Stimulated activated naive B cell treated with anti-CD40 and anti-IgM and Interleukin-4, amounts not matched to agents 10 μg/mL and 1 μg/mL and 100 μg/mL, for 72 hours (primary cell): ENCODE results near the gene CD99.
"Not testable (repeated sequence)": the region's sequence is repeated elsewhere in the genome, so short reads cannot be mapped to it uniquely, and the experiment has no call there.

Experiments
- ATAC-seq, 2 donors: fragments of 150-1000 bp; cut with Tn5 transposase; replicated peaks; 2 replicates each; pipeline ENCODE4 v1.10.0; 2021; ENCODE audit warnings: moderate library complexity in 1 of 2
- DNase-seq: peaks from one replicate; pipeline ENCODE4 v3.0.0; 2021
- H3K27ac Mint-ChIP-seq: one replicate; pipeline ENCODE4 v1.8.0; 2022; ENCODE audit warnings: mild to moderate bottlenecking, mixed read lengths
- H3K27me3 Mint-ChIP-seq, 2 donors: one replicate each; pipeline ENCODE4 v1.8.0; 2022; ENCODE audit warnings: mixed read lengths in 2 of 2
- H3K36me3 Mint-ChIP-seq, 2 donors: one replicate each; pipeline ENCODE4 v1.8.0; 2022; ENCODE audit warnings: mixed read lengths in 2 of 2, mild to moderate bottlenecking in 1 of 2
- H3K4me1 Mint-ChIP-seq, 2 donors: one replicate each; pipeline ENCODE4 v1.8.0; 2022; ENCODE audit warnings: mixed read lengths in 2 of 2, mild to moderate bottlenecking in 1 of 2
- H3K4me3 Mint-ChIP-seq, 2 donors: one replicate each; pipeline ENCODE4 v1.8.0; 2022; ENCODE audit warnings: mild to moderate bottlenecking in 2 of 2, mixed read lengths in 2 of 2, moderate library complexity in 1 of 2
- H3K9me3 Mint-ChIP-seq, 2 donors: one replicate each; pipeline ENCODE4 v1.8.0; 2022; ENCODE audit warnings: mixed read lengths in 2 of 2, mild to moderate bottlenecking in 1 of 2

Gene CD99

DNA sequence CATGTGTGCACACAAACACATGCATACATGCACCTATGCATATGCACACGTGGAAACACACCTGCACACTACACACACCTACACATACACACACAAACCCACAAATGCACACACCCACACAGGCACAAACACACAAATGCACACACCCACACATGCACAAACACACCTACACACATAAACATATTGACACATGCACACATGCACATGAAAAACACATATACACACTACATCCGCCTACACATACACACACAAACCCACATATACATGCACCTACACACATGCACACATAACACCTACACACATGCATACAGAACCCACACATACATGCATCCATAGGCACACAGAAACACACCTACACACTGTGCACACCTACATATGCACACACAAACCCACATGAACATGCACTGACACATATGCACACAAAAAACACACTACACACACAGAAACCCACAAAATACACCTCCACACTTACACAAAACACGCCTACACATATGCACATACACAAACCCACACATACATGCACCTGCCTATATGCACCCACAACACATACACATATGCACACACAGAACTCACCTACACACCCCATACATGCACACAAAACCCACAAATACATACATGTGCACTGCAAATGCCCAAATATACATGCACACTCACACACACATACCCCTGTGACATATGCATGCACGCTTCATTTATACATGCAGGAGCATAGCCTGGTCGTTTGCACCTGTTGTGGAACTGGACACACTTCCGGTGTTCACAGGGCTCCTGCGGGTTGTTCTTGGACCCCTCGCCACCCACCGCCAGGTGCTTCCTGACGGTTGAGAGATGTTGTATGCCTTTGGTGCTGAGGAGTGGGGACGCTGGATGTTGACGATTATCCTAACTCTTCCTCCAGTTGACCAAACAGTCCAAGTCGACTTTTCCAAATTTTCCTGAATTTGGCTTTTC is 22.1 kb downstream of the CD99 start:
- no peaks in the 10 kb centered on the region for H3K9me3 Mint-ChIP-seq
- no peaks in the 10 kb centered on the region for H3K27me3 Mint-ChIP-seq
- peaks cover 31 to 51% of the 10 kb centered on the region in 2 donors for H3K4me1 Mint-ChIP-seq
- no peak overlapping the region for H3K27ac Mint-ChIP-seq
- ATAC-seq (no peak), DNase-seq (no peak)
- peaks cover 19 to 27% of the 10 kb centered on the region in 2 donors for H3K36me3 Mint-ChIP-seq
- no peak overlapping the region for H3K4me3 Mint-ChIP-seq

DNA sequence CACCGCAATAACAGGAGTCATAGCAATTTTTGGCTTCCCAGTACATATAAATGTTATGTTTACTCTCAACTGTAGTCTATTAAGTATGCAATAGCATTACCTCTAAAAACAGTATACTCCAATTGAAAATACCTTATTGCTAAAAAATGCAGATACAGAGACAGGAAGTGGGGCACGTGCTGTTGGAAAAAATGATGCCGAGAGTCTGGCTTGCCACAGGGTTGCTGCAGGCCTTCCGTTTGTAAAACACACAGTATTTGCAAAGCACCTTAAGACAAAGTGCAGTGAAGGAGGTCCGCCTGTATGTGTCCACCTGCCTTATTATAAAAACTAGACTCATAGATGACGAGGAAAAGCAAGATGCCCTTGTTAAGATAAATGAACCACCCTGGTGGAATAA is 23.5 kb downstream of the CD99 start:
- no peak for DNase-seq
- H3K4me3 Mint-ChIP-seq: no peak overlapping the region
- H3K27ac Mint-ChIP-seq: no peak overlapping the region
- no peak for ATAC-seq
- H3K36me3 Mint-ChIP-seq: peaks cover 31 to 41% of the 10 kb centered on the region in 2 donors
- H3K4me1 Mint-ChIP-seq: peaks cover 18 to 38% of the 10 kb centered on the region in 2 donors
- no peaks in the 10 kb centered on the region for H3K27me3 Mint-ChIP-seq
- no peaks in the 10 kb centered on the region for H3K9me3 Mint-ChIP-seq

DNA sequence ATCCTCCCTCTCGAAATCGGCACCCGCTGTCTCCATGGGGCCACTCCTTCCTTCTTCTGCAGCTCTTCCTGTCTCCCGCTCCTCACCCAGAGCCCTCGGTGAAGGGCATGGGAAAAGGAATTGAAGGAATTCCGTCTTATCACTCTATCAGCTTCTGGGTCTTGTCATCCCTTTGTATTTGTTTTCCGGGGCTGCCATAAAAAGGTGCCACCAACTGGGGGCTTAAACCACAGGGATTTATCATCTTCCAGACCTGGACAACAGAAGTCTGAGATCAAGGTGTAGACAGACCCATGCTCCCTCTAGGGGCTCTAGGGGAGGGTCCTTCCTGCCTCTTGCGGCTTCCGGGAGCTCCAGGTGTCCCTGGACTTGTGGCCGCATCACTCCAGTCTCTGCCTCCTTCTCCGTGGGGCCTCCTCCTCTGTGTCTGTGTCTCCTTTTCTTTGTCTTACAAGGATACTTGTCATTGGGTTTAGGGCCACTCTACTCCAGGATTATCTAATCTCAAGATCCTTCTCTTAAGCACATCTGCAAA is 24.0 kb downstream of the CD99 start:
- H3K9me3 Mint-ChIP-seq: no peaks in the 10 kb centered on the region
- no peak overlapping the region for H3K27ac Mint-ChIP-seq
- no peaks in the 10 kb centered on the region for H3K27me3 Mint-ChIP-seq
- peaks cover 14 to 32% of the 10 kb centered on the region in 2 donors for H3K4me1 Mint-ChIP-seq
- no peak overlapping the region for H3K4me3 Mint-ChIP-seq
- peaks cover 37 to 47% of the 10 kb centered on the region in 2 donors for H3K36me3 Mint-ChIP-seq
- DNase-seq: no peak
- ATAC-seq: no peak

DNA sequence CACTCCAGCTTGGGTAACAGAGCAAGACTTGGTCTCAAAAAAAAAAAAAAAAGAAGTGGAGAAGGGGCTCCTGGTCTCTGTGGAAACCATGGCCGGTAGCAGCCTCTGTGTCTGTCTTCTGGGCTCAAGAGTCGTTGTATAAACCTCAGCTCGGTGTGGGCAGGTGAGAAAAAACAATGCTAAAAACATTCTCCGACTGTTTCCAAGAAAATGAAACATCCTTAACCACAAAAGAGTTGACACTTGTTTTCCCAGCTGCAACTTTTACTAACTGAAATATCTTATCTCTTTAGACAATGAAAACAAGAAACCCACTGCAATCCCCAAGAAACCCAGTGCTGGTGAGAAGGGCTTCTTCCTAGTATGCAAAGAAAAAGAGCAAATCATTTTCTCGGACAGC is 26.2 kb downstream of the CD99 start:
- no peaks in the 10 kb centered on the region for H3K9me3 Mint-ChIP-seq
- H3K27me3 Mint-ChIP-seq: no peaks in the 10 kb centered on the region
- no peak overlapping the region for H3K4me3 Mint-ChIP-seq
- H3K27ac Mint-ChIP-seq: no peak overlapping the region
- no peak for ATAC-seq
- DNase-seq: no peak
- H3K4me1 Mint-ChIP-seq: peaks cover 11 to 23% of the 10 kb centered on the region in 2 donors
- peaks cover 42 to 50% of the 10 kb centered on the region in 2 donors for H3K36me3 Mint-ChIP-seq

DNA sequence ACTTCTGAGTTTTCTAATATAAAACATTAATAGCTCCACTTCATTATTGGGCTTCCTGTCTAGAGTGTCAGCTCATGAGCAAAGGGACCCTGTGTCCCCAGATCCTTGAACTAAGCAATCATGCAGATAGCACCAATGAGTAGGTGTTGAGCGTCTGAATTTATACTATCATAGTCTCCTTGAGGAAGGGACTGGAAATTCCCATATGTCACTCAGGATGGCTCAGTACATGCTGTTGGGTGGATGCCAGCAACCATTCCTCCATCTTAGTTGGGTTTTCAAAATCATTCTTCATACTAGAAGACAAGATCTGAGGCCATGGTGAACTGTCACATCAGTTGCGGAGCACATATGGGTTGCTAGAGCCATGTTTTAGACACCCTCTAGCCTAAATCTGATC is 27.7 kb downstream of the CD99 start:
- DNase-seq (no peak), ATAC-seq (no peak)
- Mint-ChIP-seq H3K9me3 (no peaks in the 10 kb centered on the region), H3K4me1 (peaks cover 9 to 23% of the 10 kb centered on the region in 2 donors), H3K4me3 (no peak overlapping the region), H3K36me3 (peaks cover 56 to 64% of the 10 kb centered on the region in 2 donors), H3K27ac (no peak overlapping the region), H3K27me3 (no peaks in the 10 kb centered on the region)

DNA sequence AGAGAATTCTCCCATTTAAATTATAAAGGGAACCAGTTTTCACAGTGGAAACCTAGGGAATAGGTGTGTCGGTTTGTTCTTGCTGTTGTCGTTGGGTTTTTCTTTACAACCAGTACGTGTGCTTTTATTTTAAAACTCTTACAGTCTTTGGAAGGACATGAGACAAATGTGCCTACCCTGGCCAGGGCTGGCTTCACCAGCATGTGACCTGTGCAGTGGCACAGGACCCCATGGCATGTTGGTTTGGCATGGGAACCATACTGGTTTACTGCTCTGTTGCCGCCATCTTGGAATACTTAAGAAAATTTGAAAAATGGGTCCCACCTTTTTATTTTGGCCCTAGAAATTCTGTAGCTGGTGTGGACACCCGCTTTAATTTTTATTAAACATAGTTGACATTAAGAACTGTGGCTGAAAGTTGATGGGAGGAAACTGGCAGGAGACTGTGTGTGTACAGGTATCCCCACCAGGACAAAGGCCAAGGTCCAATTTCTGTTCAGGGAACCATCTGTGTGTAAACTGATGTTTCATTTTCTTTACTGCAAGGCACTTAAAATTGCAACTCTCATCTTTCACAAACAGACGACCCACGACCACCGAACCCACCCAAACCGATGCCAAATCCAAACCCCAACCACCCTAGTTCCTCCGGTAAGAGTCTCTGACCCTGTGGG is 28.8 kb downstream of the CD99 start:
- H3K4me3 Mint-ChIP-seq: no peak overlapping the region

DNA sequence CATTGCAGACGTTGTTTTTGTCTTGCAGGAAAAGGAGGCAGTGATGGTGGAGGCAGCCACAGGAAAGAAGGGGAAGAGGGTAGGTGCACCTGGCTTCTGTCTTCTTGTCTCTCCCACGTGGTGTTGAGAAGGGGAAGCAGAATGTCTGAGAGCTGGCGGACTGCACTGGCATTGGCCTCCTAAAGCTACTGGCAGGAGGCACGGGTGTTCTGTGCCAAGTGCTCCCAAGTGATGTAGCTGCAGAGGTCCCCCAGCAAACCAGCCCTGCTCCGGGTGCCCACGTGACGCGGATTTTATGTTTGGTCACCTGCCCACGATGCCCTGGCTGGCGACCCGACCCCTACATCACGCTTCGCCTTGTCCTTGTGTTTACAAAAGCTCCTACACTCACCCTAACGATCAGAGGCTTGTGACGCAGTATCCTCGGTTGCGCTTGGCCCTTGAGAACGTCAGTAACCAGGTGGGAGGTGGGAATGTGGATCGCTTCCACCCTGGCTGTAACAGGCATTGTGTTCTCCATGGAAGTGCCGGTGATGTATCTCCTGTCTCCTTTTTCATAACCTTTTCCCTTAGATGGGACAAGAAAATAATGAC is 32.3 kb downstream of the CD99 start:
- H3K36me3 Mint-ChIP-seq: peaks cover 57 to 69% of the 10 kb centered on the region in 2 donors
- ATAC-seq (no peak), DNase-seq (no peak)
- peaks cover 0 to 2% of the 10 kb centered on the region in 2 donors for H3K4me1 Mint-ChIP-seq
- H3K9me3 Mint-ChIP-seq: no peaks in the 10 kb centered on the region
- H3K27me3 Mint-ChIP-seq: no peaks in the 10 kb centered on the region
- no peak overlapping the region for H3K27ac Mint-ChIP-seq
- no peak overlapping the region for H3K4me3 Mint-ChIP-seq

More for the DNA sequence above, 28.8 kb downstream of the CD99 start:
- DNase-seq: no peak
- no peak overlapping the region for H3K27ac Mint-ChIP-seq
- H3K4me1 Mint-ChIP-seq: peaks cover 7 to 17% of the 10 kb centered on the region in 2 donors
- no peaks in the 10 kb centered on the region for H3K9me3 Mint-ChIP-seq
- ATAC-seq: no peak
- H3K36me3 Mint-ChIP-seq: peaks cover 55 to 69% of the 10 kb centered on the region in 2 donors
- H3K27me3 Mint-ChIP-seq: no peaks in the 10 kb centered on the region

DNA sequence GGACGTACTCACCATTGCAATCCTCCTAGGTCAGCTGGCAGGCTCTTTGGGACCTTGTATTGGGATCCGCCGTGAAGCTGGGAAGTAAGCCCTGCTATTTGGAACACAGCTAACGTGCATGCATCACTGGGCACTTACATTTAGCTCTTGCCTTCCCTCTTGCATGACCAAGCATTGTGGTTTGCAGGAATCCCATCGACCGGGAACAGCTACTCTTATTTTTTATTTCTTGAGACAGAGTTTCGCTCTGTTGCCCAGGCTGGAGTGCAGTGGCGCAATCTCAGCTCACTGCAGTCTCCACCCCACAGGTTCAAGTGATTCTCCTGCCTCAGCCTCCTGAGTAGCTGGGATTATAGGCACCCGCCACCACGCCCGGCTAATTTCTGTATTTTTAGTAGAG is 36.2 kb downstream of the CD99 start:
- not testable (repeated sequence) for ATAC-seq, DNase-seq, H3K4me3 Mint-ChIP-seq, H3K9me3 Mint-ChIP-seq, H3K27ac Mint-ChIP-seq, H3K27me3 Mint-ChIP-seq, H3K4me1 Mint-ChIP-seq
- peaks cover 52 to 63% of the 10 kb centered on the region in 2 donors for H3K36me3 Mint-ChIP-seq

DNA sequence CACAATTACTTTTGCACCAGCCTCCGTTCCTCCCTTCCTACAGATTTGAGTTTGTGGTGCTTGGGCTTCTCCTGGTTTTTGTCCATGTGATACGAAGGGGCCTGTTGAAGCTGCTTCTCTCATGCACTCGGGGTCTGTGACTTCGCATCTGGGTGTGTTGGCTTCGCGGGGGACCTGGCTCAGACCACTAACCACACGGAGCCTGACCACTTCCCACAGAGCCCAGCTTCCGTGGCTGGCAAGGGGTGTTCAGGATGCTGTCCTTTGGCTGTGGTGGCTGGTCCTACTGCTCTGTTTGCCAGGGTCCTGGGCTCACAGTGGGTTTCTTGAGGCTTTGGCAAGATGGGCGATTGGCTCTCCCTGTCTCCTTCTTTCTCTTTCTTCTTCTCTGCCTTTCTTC is 41.0 kb downstream of the CD99 start:
- Mint-ChIP-seq H3K27me3 (no peaks in the 10 kb centered on the region), H3K36me3 (peaks cover 42 to 69% of the 10 kb centered on the region in 2 donors), H3K9me3 (peaks cover 0 to 2% of the 10 kb centered on the region in 2 donors), H3K27ac (no peak overlapping the region), H3K4me1 (no peaks in the 10 kb centered on the region), H3K4me3 (no peak overlapping the region)
- DNase-seq (no peak), ATAC-seq (no peak)

DNA sequence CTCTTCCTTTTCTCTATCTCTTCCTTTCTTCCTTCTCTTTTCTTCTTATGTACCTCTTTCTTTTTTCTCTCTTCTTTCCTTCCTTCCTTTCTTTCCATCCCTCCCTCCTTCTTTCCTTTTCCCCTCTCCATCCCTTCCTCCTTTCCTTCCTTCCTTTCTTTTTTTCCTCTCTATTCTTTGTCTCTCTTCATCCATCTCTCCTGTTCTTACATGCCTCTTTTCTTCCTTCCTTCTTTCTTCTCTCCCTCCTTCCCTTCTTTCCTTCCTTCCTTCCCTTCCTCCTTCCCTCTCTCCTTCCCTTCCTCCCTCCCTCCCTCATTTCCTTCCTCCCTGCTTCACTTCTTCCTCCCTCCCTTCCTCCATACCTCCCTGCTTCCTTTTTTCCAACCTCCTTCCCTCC is 41.6 kb downstream of the CD99 start:
- H3K27ac Mint-ChIP-seq: no peak overlapping the region
- no peaks in the 10 kb centered on the region for H3K27me3 Mint-ChIP-seq
- DNase-seq (no peak), ATAC-seq (no peak)
- peaks cover 0 to 2% of the 10 kb centered on the region in 2 donors for H3K9me3 Mint-ChIP-seq
- no peaks in the 10 kb centered on the region for H3K4me1 Mint-ChIP-seq
- peaks cover 38 to 64% of the 10 kb centered on the region in 2 donors for H3K36me3 Mint-ChIP-seq
- no peak overlapping the region for H3K4me3 Mint-ChIP-seq

DNA sequence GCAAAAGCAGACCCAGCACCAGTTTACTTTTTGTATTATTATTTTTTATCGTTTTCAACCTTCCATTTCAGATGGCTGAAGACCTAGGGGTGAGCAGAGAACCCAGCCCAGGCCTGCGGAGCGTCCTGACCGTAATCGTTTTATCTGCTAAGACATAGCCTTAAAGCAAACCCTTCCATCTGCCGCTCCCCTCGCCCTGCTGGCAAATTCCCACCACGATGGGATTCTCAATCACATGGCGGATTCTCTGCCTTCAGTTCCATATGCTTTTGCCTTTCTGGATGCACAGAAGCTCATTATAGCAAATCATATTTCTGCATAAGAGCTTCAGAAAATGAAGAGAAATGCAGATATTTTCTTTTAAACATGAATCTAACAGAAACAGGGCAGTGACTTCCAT is 42.2 kb downstream of the CD99 start:
- no peak overlapping the region for H3K4me3 Mint-ChIP-seq
- H3K9me3 Mint-ChIP-seq: peaks cover 0 to 2% of the 10 kb centered on the region in 2 donors
- no peaks in the 10 kb centered on the region for H3K4me1 Mint-ChIP-seq
- DNase-seq (no peak), ATAC-seq (no peak)
- peaks cover 34 to 63% of the 10 kb centered on the region in 2 donors for H3K36me3 Mint-ChIP-seq
- no peak overlapping the region for H3K27ac Mint-ChIP-seq
- no peaks in the 10 kb centered on the region for H3K27me3 Mint-ChIP-seq

DNA sequence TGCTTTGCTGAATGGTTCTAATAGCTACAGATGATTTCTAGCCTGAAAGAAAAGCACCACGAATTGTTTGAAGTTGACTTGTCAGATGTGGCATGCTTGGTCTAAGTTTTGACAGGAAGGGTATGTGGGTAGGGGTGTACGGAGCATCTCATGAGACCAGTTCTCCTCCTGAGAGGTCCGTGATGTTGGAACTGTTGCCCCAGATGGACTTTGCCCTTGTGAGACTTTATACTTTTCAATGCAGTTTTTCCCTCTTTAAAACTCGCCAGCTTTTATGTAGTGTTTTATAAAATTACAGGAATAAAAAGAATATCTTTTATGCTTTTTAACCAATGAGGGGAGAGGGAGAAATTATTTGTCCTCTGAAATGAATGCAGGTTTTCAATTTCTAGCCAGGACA is 44.2 kb downstream of the CD99 start:
- no peak for ATAC-seq
- Mint-ChIP-seq H3K9me3 (peaks cover 0 to 2% of the 10 kb centered on the region in 2 donors), H3K27me3 (no peaks in the 10 kb centered on the region), H3K4me1 (no peaks in the 10 kb centered on the region), H3K27ac (no peak overlapping the region), H3K4me3 (no peak overlapping the region), H3K36me3 (peaks cover 23 to 57% of the 10 kb centered on the region in 2 donors)
- DNase-seq: no peak

DNA sequence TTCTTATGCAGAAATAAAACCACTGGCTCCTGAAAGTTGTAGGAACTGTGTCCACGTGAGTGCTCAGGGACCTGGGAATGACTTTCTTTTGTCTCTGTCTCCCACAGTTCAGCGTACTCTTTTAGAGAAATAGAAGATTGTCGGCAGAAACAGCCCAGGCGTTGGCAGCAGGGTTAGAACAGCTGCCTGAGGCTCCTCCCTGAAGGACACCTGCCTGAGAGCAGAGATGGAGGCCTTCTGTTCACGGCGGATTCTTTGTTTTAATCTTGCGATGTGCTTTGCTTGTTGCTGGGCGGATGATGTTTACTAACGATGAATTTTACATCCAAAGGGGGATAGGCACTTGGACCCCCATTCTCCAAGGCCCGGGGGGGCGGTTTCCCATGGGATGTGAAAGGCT is 49.6 kb downstream of the CD99 start:
- Mint-ChIP-seq H3K4me3 (no peak overlapping the region), H3K36me3 (peaks cover 12 to 38% of the 10 kb centered on the region in 2 donors), H3K27ac (no peak overlapping the region), H3K27me3 (no peaks in the 10 kb centered on the region), H3K9me3 (peaks cover 0 to 2% of the 10 kb centered on the region in 2 donors), H3K4me1 (no peaks in the 10 kb centered on the region)
- ATAC-seq (no peak), DNase-seq (no peak)

DNA sequence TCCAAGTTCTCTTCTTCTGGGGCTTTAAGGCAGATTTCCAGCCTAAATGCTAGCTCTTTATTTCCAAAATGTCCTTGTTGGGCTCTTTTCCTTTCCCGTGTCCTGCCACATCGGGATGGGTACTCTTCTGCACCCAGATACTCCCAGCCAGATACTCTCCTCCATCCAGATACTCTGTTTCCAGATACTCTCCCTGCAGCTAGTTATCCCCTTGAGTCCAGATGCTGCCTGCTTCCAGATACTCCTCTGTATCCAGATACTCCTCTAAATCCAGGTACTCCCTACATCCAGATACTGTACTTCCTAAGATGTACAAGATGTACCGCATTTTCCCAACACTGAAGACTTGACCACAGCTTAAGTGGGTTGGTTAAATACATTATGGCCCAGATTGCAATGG is 50.3 kb downstream of the CD99 start:
- Mint-ChIP-seq H3K36me3 (peaks cover 12 to 32% of the 10 kb centered on the region in 2 donors), H3K9me3 (peaks cover 0 to 2% of the 10 kb centered on the region in 2 donors), H3K27ac (no peak overlapping the region), H3K4me1 (no peaks in the 10 kb centered on the region), H3K4me3 (no peak overlapping the region), H3K27me3 (no peaks in the 10 kb centered on the region)
- ATAC-seq (no peak), DNase-seq (no peak)
